ENCODE data around the gene HMCN1.

DNA sequence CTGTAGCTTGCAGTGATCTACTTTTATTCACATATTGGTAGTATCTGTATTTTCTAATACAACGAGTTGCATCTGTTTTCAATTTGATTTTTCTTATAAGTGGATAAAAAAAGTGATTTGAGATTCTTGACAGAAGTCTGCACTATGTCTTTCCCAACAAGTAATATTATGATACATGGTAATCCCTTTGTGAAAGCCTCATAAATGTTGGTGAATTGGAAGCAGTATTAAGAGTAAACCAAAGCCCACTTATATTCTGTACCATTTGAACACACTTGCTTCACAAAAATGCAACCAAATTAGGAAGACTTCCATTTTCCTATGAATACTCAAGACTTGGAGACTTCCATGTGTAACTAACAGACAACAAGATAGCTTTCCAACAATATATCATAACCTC, 172.0 kb downstream of the HMCN1 start:
- TF ChIP-seq CTCF (IDR thresholded peaks at IDR 0.05; ENCODE audit: insufficient read depth, low read length, poor library complexity, severe bottlenecking) (no peak), EZH2phosphoT487 (conservative IDR thresholded peaks at IDR 0.05; ENCODE audit: low read length) (no peak)
